WTC11 (cell line): ENCODE data around the gene NLGN1. TPM values are rescaled to one million over a fixed set of nuclear protein-coding genes. Genes with fewer than 3 reads are reported as not detected.

ENCODE experiments used
- ATAC-seq: fragments of 200-7000 bp; cut with Tn5 transposase; 2 replicates; pipeline ENCODE4 v1.10.0; 2021; ENCODE audit warnings: mild to moderate bottlenecking, moderate library complexity
- CTCF ChIA-PET: fragments of 300-600 bp; sonication (Branson Sonifier 250); formaldehyde crosslinking; loops from one replicate; lab custom pipeline; 2021; ENCODE audit warnings: antibody characterized with exemption; lab: Charles Lee
- POLR2A ChIA-PET: fragments of 350-600 bp; sonication (Branson Sonifier 250); formaldehyde crosslinking; loops from one replicate; lab custom pipeline; 2021; ENCODE audit warnings: antibody characterized with exemption; lab: Charles Lee
- DNase-seq: peaks from one replicate; pipeline ENCODE4 v3.0.0; 2021; ENCODE audit warnings: low spot score
- H3K27ac Mint-ChIP-seq: 2 replicates; pipeline ENCODE4 v1.8.0; 2021; ENCODE audit warnings: mixed read lengths
- H3K27me3 Mint-ChIP-seq: 2 replicates; pipeline ENCODE4 v1.8.0; 2021; ENCODE audit warnings: low read depth, mild to moderate bottlenecking, moderate library complexity, mixed read lengths
- H3K36me3 Mint-ChIP-seq: 2 replicates; pipeline ENCODE4 v1.8.0; 2021; ENCODE audit warnings: mixed read lengths
- H3K4me1 Mint-ChIP-seq: 2 replicates; pipeline ENCODE4 v1.8.0; 2022; ENCODE audit warnings: mixed read lengths
- H3K4me3 Mint-ChIP-seq: 2 replicates; pipeline ENCODE4 v1.8.0; 2021; ENCODE audit warnings: mild to moderate bottlenecking, moderate library complexity, mixed read lengths
- H3K9me3 Mint-ChIP-seq: 2 replicates; pipeline ENCODE4 v1.8.0; 2021; ENCODE audit warnings: mixed read lengths
- ATF1 ChIP-seq: sonication (generic); formaldehyde crosslinking; IDR thresholded peaks from 2 replicates; pipeline ENCODE4 v1.8.1; 2023; ENCODE audit warnings: mild to moderate bottlenecking, moderate library complexity, missing genetic modification reagents
- E2F5 ChIP-seq: sonication (generic); formaldehyde crosslinking; IDR thresholded peaks from 2 replicates; pipeline ENCODE4 v1.8.1; 2022; ENCODE audit warnings: mild to moderate bottlenecking, moderate library complexity, missing genetic modification reagents
- FOXP1 ChIP-seq: sonication (generic); formaldehyde crosslinking; IDR thresholded peaks from 2 replicates; pipeline ENCODE4 v1.8.0; 2022; ENCODE audit warnings: missing genetic modification reagents, mild to moderate bottlenecking, moderate library complexity, borderline replicate concordance
- MXD4 ChIP-seq: fragments of 250-450 bp; sonication (Bioruptor Pico); IDR thresholded peaks from 2 replicates; pipeline ENCODE4 v1.8.0; 2021; ENCODE audit warnings: mild to moderate bottlenecking, moderate library complexity, borderline replicate concordance
- PREB ChIP-seq: sonication (generic); formaldehyde crosslinking; IDR thresholded peaks from 2 replicates; pipeline ENCODE4 v1.8.1; 2022; ENCODE audit warnings: mild to moderate bottlenecking, missing genetic modification reagents, moderate library complexity, borderline replicate concordance
- TCF7 ChIP-seq: sonication (generic); formaldehyde crosslinking; IDR thresholded peaks from 2 replicates; pipeline ENCODE4 v1.8.0; 2022; ENCODE audit warnings: mild to moderate bottlenecking, low read depth, missing genetic modification reagents, moderate library complexity
- USF2 ChIP-seq: sonication (generic); formaldehyde crosslinking; IDR thresholded peaks from 2 replicates; pipeline ENCODE4 v1.8.1; 2023; ENCODE audit warnings: mild to moderate bottlenecking, missing genetic modification reagents, moderate library complexity
- ZBTB21 ChIP-seq: sonication (generic); formaldehyde crosslinking; IDR thresholded peaks from 2 replicates; pipeline ENCODE4 v1.8.1; 2023; ENCODE audit warnings: mild to moderate bottlenecking, missing genetic modification reagents, borderline replicate concordance
- ZNF281 ChIP-seq: sonication (generic); formaldehyde crosslinking; IDR thresholded peaks from 2 replicates; pipeline ENCODE4 v1.8.0; 2023; ENCODE audit warnings: mild to moderate bottlenecking, missing genetic modification reagents
- ZNF532 ChIP-seq: fragments of 250-450 bp; sonication (Bioruptor Pico); IDR thresholded peaks from 2 replicates; pipeline ENCODE4 v1.9.0; 2021; ENCODE audit warnings: mild to moderate bottlenecking, borderline replicate concordance
- total RNA-seq: library from RNA; stranded (reverse); gene quantifications from 3 replicates; pipeline ENCODE4 v1.2.3, GENCODE V29; 2021

Gene NLGN1
- total RNA-seq, 1 experiment from 2014 or later: 12.4 TPM

GRCh38 chr3:174000675-174001074, 603.1 kb downstream of the NLGN1 start (continued):
- no peak for TF ChIP-seq USF2
- no peak for TF ChIP-seq E2F5 (CRISPR knock-in tag)
- TF ChIP-seq ATF1: no peak

GRCh38 chr3:174002543-174002942, 605.0 kb downstream of the NLGN1 start:
- TF ChIP-seq MXD4 (CRISPR knock-in tag): no peak
- TF ChIP-seq FOXP1 (CRISPR knock-in tag): no peak
- no peak for TF ChIP-seq ZBTB21
- TF ChIP-seq ZNF281: no peak
- no peak for TF ChIP-seq E2F5 (CRISPR knock-in tag)
- no peak for TF ChIP-seq ZNF532 (CRISPR knock-in tag)
- ChIA-PET POLR2A (no interaction called here), CTCF (interaction anchor here (0.5 to 1.1 kb wide), 2 partner anchors 13 to 1323 kb away, joined by 3 read pairs; no protein-coding TSS in a partner anchor)
- Mint-ChIP-seq H3K4me3 (no peak overlapping the region), H3K4me1 (peaks cover 16% of the 10 kb centered on the region), H3K27ac (no peak overlapping the region), H3K9me3 (no peaks in the 10 kb centered on the region), H3K36me3 (no peaks in the 10 kb centered on the region), H3K27me3 (no peaks in the 10 kb centered on the region)
- ATAC-seq (peak; percentile 47), DNase-seq (no peak)

GRCh38 chr3:174010907-174011306, 613.4 kb downstream of the NLGN1 start:
- no peak for TF ChIP-seq TCF7
- no peak for TF ChIP-seq PREB (CRISPR knock-in tag)
- no peak for TF ChIP-seq ZBTB21
- ATAC-seq: peak; percentile 30; the same call in 1 of the 2 replicates
- H3K36me3 Mint-ChIP-seq: no peaks in the 10 kb centered on the region
- no peak overlapping the region for H3K4me3 Mint-ChIP-seq
- H3K9me3 Mint-ChIP-seq: peaks cover 8% of the 10 kb centered on the region
- H3K4me1 Mint-ChIP-seq: peaks cover 38% of the 10 kb centered on the region
- H3K27me3 Mint-ChIP-seq: no peaks in the 10 kb centered on the region
- no peak for DNase-seq
- CTCF ChIA-PET: no interaction called here
- POLR2A ChIA-PET: no interaction called here
- H3K27ac Mint-ChIP-seq: no peak overlapping the region
